SK-N-SH (cell line): ENCODE measurements around the gene RPA1. TPM values are rescaled to one million over a fixed set of nuclear protein-coding genes. Genes with fewer than 3 reads are reported as not detected.

Experiments used
- CTCF ChIA-PET: fragments of 300-600, 350-600 bp; formaldehyde crosslinking; extraction: SDS; loops from one replicate; lab custom pipeline; 2021; lab: Yijun Ruan, JAX
- POLR2A ChIA-PET: fragments of 350-600 bp; sonication (Branson Sonifier 250); formaldehyde crosslinking; extraction: SDS; loops from one replicate; lab custom pipeline; 2020; ENCODE audit warnings: antibody characterized with exemption, inconsistent platforms; lab: Yijun Ruan, JAX
- DNase-seq: peaks from one replicate; pipeline ENCODE4 v3.0.0; 2012
- H2AFZ ChIP-seq: fragments of 200-600 bp; sonication (generic); 2 replicates; pipeline ENCODE4 v1.8.1; 2016; ENCODE audit warnings: antibody characterized with exemption, mild to moderate bottlenecking, low read depth
- H3F3A ChIP-seq: fragments of 200-600 bp; sonication (generic); replicated peaks from 2 replicates; pipeline ENCODE3; 2016; ENCODE audit warnings: antibody characterized with exemption, mild to moderate bottlenecking; ENCODE audit not compliant: insufficient read depth
- H3K27ac ChIP-seq, 2 experiments: fragments of 200-500 bp in 1 of 2; fragments of 200-600 bp in 1 of 2; sonication (Bioruptor generic) in 1 of 2; sonication (generic), shearing (Covaris generic) in 1 of 2; 2 replicates each; pipeline versions ENCODE4 v1.5.1 to v1.6.1; 2014 to 2016; ENCODE audit warnings: low read depth in 2 of 2, inconsistent platforms in 1 of 2, low read length in 1 of 2, mild to moderate bottlenecking in 1 of 2, mixed read lengths in 1 of 2
- H3K27me3 ChIP-seq: fragments of 200-600 bp; sonication (generic), shearing (Covaris generic); 2 replicates; pipeline ENCODE4 v1.6.1; 2016; ENCODE audit warnings: mixed run types; ENCODE audit not compliant: insufficient read depth
- H3K36me3 ChIP-seq, 2 experiments: fragments of 200-500 bp in 1 of 2; fragments of 200-600 bp in 1 of 2; sonication (Bioruptor generic) in 1 of 2; sonication (generic) in 1 of 2; replicated peaks in 1 of 2; 2 replicates each; pipeline versions ENCODE3 to v1.5.1; 2014 to 2016; ENCODE audit warnings: low read length in 1 of 2, mild to moderate bottlenecking in 1 of 2; ENCODE audit not compliant: insufficient read depth in 2 of 2, control insufficient read depth in 1 of 2
- H3K4me1 ChIP-seq, 2 experiments: fragments of 200-500 bp in 1 of 2; fragments of 200-600 bp in 1 of 2; sonication (Bioruptor generic) in 1 of 2; sonication (generic), shearing (Covaris generic) in 1 of 2; 2 replicates each; pipeline versions ENCODE4 v1.5.1 to v1.6.1; 2014 to 2016; ENCODE audit warnings: low read depth in 1 of 2, low read length in 1 of 2, mixed run types in 1 of 2; ENCODE audit not compliant: insufficient read depth in 2 of 2, control insufficient read depth in 1 of 2
- H3K4me2 ChIP-seq: fragments of 200-600 bp; sonication (generic), shearing (Covaris generic); 2 replicates; pipeline ENCODE4 v1.6.1; 2017; ENCODE audit warnings: mixed run types
- H3K4me3 ChIP-seq, 2 experiments: fragments of 200-500 bp in 1 of 2; fragments of 200-600 bp in 1 of 2; sonication (Bioruptor generic) in 1 of 2; sonication (generic), shearing (Covaris generic) in 1 of 2; 2 replicates each; pipeline versions ENCODE4 v1.5.1 to v1.8.1; 2014 to 2016; ENCODE audit warnings: low read depth in 2 of 2, inconsistent platforms in 1 of 2, low read length in 1 of 2, mild to moderate bottlenecking in 1 of 2, mixed read lengths in 1 of 2, moderate library complexity in 1 of 2
- H3K79me2 ChIP-seq: fragments of 200-600 bp; sonication (generic); 2 replicates; pipeline ENCODE4 v1.8.1; 2017; ENCODE audit warnings: mild to moderate bottlenecking; ENCODE audit not compliant: insufficient read depth
- H3K9ac ChIP-seq: fragments of 200-600 bp; sonication (generic); 2 replicates; pipeline ENCODE4 v1.6.1; 2017; ENCODE audit warnings: mixed run types
- H3K9me2 ChIP-seq: fragments of 200-600 bp; sonication (generic); 2 replicates; pipeline ENCODE4 v1.6.1; 2017; ENCODE audit warnings: mixed run types
- H3K9me3 ChIP-seq: fragments of 200-600 bp; sonication (generic); 2 replicates; pipeline ENCODE4 v1.6.1; 2017; ENCODE audit warnings: mixed run types, mild to moderate bottlenecking, moderate library complexity
- H4K20me1 ChIP-seq: fragments of 200-600 bp; sonication (generic); 2 replicates; pipeline ENCODE4 v1.6.1; 2017; ENCODE audit warnings: mild to moderate bottlenecking, mixed run types; ENCODE audit not compliant: insufficient read depth
- ELF1 ChIP-seq: IDR thresholded peaks from 2 replicates; pipeline ENCODE4 v1.4.0; 2012
- FOXM1 ChIP-seq: IDR thresholded peaks from 2 replicates; pipeline ENCODE4 v1.4.0; 2012; ENCODE audit warnings: low read depth, mild to moderate bottlenecking
- GABPA ChIP-seq: IDR thresholded peaks from 2 replicates; pipeline ENCODE4 v1.4.0; 2012; ENCODE audit warnings: low read depth, mild to moderate bottlenecking
- GATA2 ChIP-seq: sonication (generic); formaldehyde crosslinking; IDR thresholded peaks from 2 replicates; pipeline ENCODE4 v1.5.0; 2020; ENCODE audit warnings: mild to moderate bottlenecking, missing genetic modification reagents
- MAX ChIP-seq: IDR thresholded peaks from 2 replicates; pipeline ENCODE4 v1.4.0; 2012; ENCODE audit warnings: low read depth
- NRF1 ChIP-seq: IDR thresholded peaks from 2 replicates; pipeline ENCODE4 v1.6.1; 2012; ENCODE audit warnings: low read depth, mild to moderate bottlenecking, low read length
- POLR2AphosphoS5 ChIP-seq: IDR thresholded peaks from 2 replicates; pipeline ENCODE4 v1.6.1; 2012; ENCODE audit warnings: low read depth, low read length
- RAD21 ChIP-seq: IDR thresholded peaks from 2 replicates; pipeline ENCODE4 v1.6.1; 2012; ENCODE audit warnings: mild to moderate bottlenecking, low read length
- SMC3 ChIP-seq: IDR thresholded peaks from 2 replicates; pipeline ENCODE4 v1.6.1; 2012; ENCODE audit warnings: low read depth, low read length, improper control_type of control experiment
- USF2 ChIP-seq: fragments of 150-350 bp; IDR thresholded peaks from 2 replicates; pipeline ENCODE4 v1.6.1; 2017; ENCODE audit warnings: antibody characterized with exemption, low read length, low read depth, borderline replicate concordance
- YY1 ChIP-seq: IDR thresholded peaks from 2 replicates; pipeline ENCODE4 v1.4.0; 2012; ENCODE audit warnings: low read depth, mild to moderate bottlenecking
- WGBS: methylation state at CpG from one replicate; pipeline ENCODE4 v1.1.6; 2017; ENCODE audit warnings: low lambda C conversion rate; 5-methylcytosine and 5-hydroxymethylcytosine counted together
- polyA plus RNA-seq, 3 experiments: library from polyadenylated mRNA; depleted of rRNA; stranded (reverse); fragments of >200 nt; gene quantifications; 2 replicates each; pipeline ENCODE4 v1.2.3, GENCODE V29; 2012
- TF ChIP-seq, protein P1 (sequence below): fragments of 200-600 bp; sonication (generic); IDR thresholded peaks from 2 replicates; pipeline ENCODE4 v1.6.1; 2017; ENCODE audit warnings: antibody characterized with exemption, mild to moderate bottlenecking, moderate library complexity
- TF ChIP-seq, protein P2 (sequence below): IDR thresholded peaks from 2 replicates; pipeline ENCODE4; 2012
- TF ChIP-seq, protein P3 (sequence below): IDR thresholded peaks from 2 replicates; pipeline ENCODE4 v1.4.0; 2012; ENCODE audit warnings: low read depth, borderline replicate concordance

RPA1 gene
- polyA plus RNA-seq, 1 of the 3 experiments (the other 2 are of a cell fraction): 47.2 TPM

- TF ChIP-seq USF2: no peak
- TF ChIP-seq, all 33 proteins: peak for 0
These were observed 9.1 kb upstream of the RPA1 start (continued) for GRCh38 chr17:1820528-1821252.

- TF ChIP-seq MAX (no peak), USF2 (no peak), POLR2AphosphoS5 (no peak), GATA2 (no peak), FOXM1 (no peak), ELF1 (no peak), NRF1 (no peak), SMC3 (no peak), RAD21 (no peak), YY1 (no peak), GABPA (no peak)
- TF ChIP-seq, protein P1, sequence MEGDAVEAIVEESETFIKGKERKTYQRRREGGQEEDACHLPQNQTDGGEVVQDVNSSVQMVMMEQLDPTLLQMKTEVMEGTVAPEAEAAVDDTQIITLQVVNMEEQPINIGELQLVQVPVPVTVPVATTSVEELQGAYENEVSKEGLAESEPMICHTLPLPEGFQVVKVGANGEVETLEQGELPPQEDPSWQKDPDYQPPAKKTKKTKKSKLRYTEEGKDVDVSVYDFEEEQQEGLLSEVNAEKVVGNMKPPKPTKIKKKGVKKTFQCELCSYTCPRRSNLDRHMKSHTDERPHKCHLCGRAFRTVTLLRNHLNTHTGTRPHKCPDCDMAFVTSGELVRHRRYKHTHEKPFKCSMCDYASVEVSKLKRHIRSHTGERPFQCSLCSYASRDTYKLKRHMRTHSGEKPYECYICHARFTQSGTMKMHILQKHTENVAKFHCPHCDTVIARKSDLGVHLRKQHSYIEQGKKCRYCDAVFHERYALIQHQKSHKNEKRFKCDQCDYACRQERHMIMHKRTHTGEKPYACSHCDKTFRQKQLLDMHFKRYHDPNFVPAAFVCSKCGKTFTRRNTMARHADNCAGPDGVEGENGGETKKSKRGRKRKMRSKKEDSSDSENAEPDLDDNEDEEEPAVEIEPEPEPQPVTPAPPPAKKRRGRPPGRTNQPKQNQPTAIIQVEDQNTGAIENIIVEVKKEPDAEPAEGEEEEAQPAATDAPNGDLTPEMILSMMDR: no peak
- TF ChIP-seq, protein P2, sequence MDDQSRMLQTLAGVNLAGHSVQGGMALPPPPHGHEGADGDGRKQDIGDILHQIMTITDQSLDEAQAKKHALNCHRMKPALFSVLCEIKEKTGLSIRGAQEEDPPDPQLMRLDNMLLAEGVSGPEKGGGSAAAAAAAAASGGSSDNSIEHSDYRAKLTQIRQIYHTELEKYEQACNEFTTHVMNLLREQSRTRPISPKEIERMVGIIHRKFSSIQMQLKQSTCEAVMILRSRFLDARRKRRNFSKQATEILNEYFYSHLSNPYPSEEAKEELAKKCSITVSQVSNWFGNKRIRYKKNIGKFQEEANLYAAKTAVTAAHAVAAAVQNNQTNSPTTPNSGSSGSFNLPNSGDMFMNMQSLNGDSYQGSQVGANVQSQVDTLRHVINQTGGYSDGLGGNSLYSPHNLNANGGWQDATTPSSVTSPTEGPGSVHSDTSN: no peak
- TF ChIP-seq, protein P3, sequence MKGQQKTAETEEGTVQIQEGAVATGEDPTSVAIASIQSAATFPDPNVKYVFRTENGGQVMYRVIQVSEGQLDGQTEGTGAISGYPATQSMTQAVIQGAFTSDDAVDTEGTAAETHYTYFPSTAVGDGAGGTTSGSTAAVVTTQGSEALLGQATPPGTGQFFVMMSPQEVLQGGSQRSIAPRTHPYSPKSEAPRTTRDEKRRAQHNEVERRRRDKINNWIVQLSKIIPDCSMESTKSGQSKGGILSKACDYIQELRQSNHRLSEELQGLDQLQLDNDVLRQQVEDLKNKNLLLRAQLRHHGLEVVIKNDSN: no peak
- H3K27me3 ChIP-seq: no peaks in the 10 kb centered on the region
- H3K9me2 ChIP-seq: no peaks in the 10 kb centered on the region
- H3K4me2 ChIP-seq: peak overlapping the region; percentile 90
- POLR2A ChIA-PET: interaction anchor here (0.7 to 1.4 kb wide), 6 partner anchors 36 to 764 kb away, joined by 3 to 6 read pairs (median 4); no protein-coding TSS in a partner anchor
- H3K79me2 ChIP-seq: peaks cover 64% of the 10 kb centered on the region
- H3K36me3 ChIP-seq: peaks cover 5 to 19% of the 10 kb centered on the region in 2 experiments
- H3K9ac ChIP-seq: peak overlapping the region; percentile 59
- WGBS: 4% methylated on average over 3 of the region's 13 CpGs
- peak overlapping the region; percentile 47 to 55; a peak in 2 of 4 replicates for H3K27ac ChIP-seq
- H3F3A ChIP-seq: no peaks in the 10 kb centered on the region
- peak overlapping the region; percentile 61 to 71 for H3K4me3 ChIP-seq
- peaks cover 0 to 4% of the 10 kb centered on the region in 2 experiments; a peak in 1 of 4 replicates for H3K4me1 ChIP-seq
- no peak for DNase-seq
- CTCF ChIA-PET: interaction anchor here (0.8 kb wide), 1 partner anchor 108 kb away, joined by 7 read pairs; no protein-coding TSS in a partner anchor
- no peaks in the 10 kb centered on the region for H4K20me1 ChIP-seq
- peak overlapping the region; percentile 83 for H2AFZ ChIP-seq
- no peaks in the 10 kb centered on the region for H3K9me3 ChIP-seq
These were observed 601 bp upstream of the RPA1 start for GRCh38 chr17:1829216-1829591.
